ENCODE results near the gene WASHC2A. TPM values are rescaled to one million over a fixed set of nuclear protein-coding genes. Genes with fewer than 3 reads are reported as not detected.
"Not testable (repeated sequence)": the region's sequence is repeated elsewhere in the genome, so short reads cannot be mapped to it uniquely, and the experiment has no call there.

The WASHC2A gene
- total RNA-seq, 1 donor, result 35.3 TPM

DNA sequence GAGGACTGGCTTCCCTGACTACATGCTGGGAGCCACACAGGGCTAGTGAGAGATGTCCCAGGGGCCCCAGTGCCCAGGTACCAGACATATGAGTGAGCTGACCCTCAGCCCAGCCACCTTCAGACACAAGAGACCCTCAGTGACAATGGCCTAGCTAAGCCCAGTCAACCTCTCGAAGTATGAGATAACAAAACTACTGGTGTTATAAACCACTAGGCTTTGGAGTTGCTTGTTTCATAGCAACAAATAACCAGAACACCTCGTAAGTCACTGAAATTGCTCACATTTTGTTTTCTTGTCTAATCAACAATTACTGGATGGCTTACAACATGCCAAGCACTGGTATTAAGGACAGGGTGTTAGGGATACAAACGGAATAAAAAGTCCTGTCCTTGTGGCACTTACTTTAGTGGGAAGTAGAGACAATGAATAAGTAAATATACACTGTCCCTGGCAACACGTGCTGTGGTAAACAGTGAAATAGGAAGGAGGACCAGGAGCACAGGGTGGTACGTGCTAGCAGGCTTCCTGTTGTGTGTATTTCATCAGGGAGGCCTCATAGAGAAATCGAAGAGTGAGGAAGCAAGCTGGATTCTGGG, 14.9 kb upstream of the WASHC2A start:
- H3K4me1 ChIP-seq (ENCODE audit: insufficient read depth, low read length); H3K9me3 ChIP-seq (ENCODE audit: low read depth, low read length); H3K4me3 ChIP-seq (ENCODE audit: low read length); H3K27me3 ChIP-seq (ENCODE audit: insufficient read depth, low read length): not testable (repeated sequence)

DNA sequence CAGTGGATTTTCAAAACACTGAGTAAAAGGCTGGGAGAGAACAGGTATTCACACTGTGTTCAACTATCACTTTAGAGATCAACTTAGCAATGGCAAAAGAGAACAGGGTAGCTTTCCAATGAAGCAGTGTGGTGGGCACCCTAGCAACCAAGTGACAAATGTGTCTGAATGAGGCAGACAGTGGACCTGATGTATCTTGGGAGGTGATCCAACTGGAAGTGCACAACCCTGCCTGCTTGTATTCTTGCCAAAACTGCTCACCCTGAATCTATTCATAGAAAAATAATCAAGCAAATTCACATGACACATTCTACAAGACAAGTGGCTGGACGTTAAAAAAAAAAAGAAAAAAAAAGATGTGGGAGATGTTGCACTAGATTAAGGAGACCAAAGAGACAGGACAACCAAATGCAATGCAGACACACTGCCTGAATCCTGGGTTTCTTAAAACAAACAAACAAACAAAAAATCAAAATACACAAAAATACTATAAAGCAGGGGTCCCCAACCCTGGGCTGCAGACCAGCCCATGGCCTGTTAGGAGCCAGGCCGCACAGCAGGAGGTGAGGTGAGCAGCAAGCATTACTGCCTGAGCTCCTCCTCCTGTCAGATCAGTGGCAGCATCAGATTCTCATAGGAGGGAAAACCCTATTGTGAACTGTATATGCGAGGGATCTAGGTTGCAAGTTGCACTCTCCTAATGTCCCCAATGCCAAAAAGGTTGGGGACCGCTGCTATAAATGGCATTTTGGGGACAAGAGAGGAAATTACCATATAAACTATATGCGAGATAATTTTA, 12.1 kb upstream of the WASHC2A start:
- not testable (repeated sequence) for H3K4me3 ChIP-seq (ENCODE audit: low read length); H3K27me3 ChIP-seq (ENCODE audit: insufficient read depth, low read length); H3K9me3 ChIP-seq (ENCODE audit: low read depth, low read length); H3K4me1 ChIP-seq (ENCODE audit: insufficient read depth, low read length)

DNA sequence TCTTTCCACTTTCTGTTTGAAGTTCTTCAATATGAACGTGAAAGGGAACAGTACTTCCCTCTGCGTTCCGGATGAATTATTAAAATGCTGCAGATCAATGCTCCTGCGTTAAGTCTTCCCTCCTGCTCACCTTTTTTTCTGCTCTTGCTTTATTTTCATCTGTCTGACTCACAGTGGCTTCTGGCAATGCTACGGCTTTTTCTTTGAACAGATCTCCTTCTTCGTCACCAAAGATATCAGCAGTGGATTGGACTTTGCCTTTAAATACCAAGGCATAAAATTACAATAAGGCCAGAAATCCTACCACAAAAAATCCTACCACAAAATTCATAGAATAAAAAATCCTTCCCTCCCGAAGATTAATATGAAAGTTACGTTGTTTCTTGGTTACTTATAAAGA, 11.1 kb upstream of the WASHC2A start:
- not testable (repeated sequence) for H3K4me3 ChIP-seq (ENCODE audit: low read length)

DNA sequence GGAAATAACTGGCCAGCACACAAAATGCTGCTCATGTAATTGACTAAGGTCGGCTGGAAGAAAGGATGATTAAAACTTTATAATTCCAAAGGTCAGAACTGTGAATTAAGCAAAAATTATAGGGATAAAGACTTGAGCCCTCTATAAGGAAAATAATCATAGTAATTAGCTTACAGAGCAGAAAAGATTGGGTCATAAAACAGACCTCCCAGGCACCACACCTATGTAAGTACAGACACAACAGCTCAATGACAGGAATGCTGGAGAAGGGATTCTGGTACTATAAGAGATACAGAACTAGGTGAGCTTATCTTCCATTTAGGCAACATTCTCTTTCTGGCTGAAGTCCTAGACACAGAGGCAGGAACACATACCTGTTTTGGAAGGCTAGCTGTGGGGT, 9.0 kb upstream of the WASHC2A start:
- H3K4me1 ChIP-seq (ENCODE audit: insufficient read depth, low read length); H3K4me3 ChIP-seq (ENCODE audit: low read length); H3K9me3 ChIP-seq (ENCODE audit: low read depth, low read length); H3K27me3 ChIP-seq (ENCODE audit: insufficient read depth, low read length): not testable (repeated sequence)

More for the DNA sequence above, 11.1 kb upstream of the WASHC2A start:
- not testable (repeated sequence) for H3K27me3 ChIP-seq (ENCODE audit: insufficient read depth, low read length); H3K9me3 ChIP-seq (ENCODE audit: low read depth, low read length); H3K4me1 ChIP-seq (ENCODE audit: insufficient read depth, low read length)

- not testable (repeated sequence) for H3K27me3 ChIP-seq (ENCODE audit: insufficient read depth, low read length); H3K4me1 ChIP-seq (ENCODE audit: insufficient read depth, low read length); H3K4me3 ChIP-seq (ENCODE audit: low read length); H3K9me3 ChIP-seq (ENCODE audit: low read depth, low read length)
These were observed 7.8 kb upstream of the WASHC2A start for GRCh38 chr10:50059946-50060345.

DNA sequence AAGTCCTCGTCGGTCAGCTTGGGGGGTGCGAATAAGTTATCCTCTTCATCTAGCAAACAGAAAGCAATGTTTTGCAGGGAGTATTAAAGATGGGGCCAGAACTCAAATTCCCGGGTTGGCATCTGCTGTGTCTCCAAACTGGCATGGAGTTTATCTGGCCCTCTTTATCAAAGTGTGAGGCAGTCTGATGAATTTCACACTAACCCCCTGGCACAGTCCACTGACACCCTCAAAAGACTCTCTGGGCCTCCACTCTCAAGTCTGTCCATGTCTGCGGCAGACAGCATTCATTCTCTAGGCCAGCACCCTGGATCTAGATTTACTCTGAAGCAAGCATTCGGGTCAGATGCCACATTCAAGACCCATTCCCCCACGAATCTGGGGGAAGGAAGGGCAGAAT, 6.2 kb upstream of the WASHC2A start:
- H3K4me3 ChIP-seq (ENCODE audit: low read length); H3K4me1 ChIP-seq (ENCODE audit: insufficient read depth, low read length); H3K27me3 ChIP-seq (ENCODE audit: insufficient read depth, low read length); H3K9me3 ChIP-seq (ENCODE audit: low read depth, low read length): not testable (repeated sequence)

DNA sequence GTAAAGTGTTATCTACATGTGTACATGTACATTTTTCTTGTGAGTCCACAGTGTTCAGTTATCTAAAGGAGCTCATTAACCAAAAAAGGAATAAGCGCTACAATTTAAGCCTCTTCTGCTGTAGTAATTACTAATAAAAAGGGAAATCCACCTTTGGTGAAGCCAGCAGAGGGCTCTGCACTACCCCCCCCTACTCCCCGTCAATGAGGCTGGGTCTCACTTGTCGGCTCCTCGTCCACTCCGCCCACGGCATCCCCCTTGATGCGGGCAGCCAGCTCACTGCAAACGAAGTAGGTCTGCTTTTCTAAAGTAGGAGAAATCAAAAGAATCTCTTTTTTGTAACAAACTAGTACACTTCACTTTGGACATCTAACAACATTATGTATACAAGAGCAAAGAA, 4.7 kb upstream of the WASHC2A start:
- Histone ChIP-seq H3K27me3 (ENCODE audit: insufficient read depth, low read length) (no peaks in the 10 kb centered on the region), H3K9me3 (ENCODE audit: low read depth, low read length) (no peaks in the 10 kb centered on the region), H3K4me1 (ENCODE audit: insufficient read depth, low read length) (peaks cover 5% of the 10 kb centered on the region), H3K4me3 (ENCODE audit: low read length) (no peak overlapping the region)

DNA sequence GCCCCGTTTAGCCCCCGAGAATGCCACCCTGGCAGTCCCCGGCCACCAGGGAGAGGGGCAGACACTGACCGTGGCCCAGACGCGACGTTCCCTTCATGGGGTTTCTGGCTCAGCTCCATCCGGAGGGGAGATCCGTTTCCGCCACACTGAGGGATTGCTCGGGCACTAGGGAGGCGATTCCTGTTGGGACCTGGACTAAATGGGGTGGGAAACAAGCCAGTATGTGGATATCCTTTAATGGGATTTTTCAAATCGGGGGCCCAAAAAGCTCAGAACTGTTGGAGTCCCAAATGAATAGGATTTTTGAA, 552 bp downstream of the WASHC2A start:
- H3K9me3 ChIP-seq (ENCODE audit: low read depth, low read length); H3K4me1 ChIP-seq (ENCODE audit: insufficient read depth, low read length); H3K27me3 ChIP-seq (ENCODE audit: insufficient read depth, low read length): not testable (repeated sequence)
- peak overlapping the region; percentile 50 for H3K4me3 ChIP-seq (ENCODE audit: low read length)

DNA sequence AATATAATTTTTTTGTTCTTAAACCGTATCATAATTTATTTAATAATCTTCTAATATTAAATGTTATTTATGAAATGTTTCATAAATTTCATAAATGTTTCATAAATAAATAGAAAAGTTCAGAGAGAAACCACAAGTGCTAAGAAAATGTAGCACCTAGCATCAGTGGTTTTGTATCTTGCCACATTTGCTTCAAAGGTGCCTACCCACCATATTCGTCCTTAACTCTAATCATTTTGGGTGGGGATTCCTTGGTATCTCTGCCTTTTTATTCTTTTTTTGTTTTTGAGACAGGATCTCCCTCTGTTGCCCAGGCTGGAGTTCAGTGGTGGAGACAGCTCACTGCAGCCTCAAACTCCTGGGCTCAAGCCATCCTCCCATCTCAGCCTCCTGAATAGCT, 7.4 kb downstream of the WASHC2A start:
- not testable (repeated sequence) for H3K9me3 ChIP-seq (ENCODE audit: low read depth, low read length); H3K27me3 ChIP-seq (ENCODE audit: insufficient read depth, low read length)

DNA sequence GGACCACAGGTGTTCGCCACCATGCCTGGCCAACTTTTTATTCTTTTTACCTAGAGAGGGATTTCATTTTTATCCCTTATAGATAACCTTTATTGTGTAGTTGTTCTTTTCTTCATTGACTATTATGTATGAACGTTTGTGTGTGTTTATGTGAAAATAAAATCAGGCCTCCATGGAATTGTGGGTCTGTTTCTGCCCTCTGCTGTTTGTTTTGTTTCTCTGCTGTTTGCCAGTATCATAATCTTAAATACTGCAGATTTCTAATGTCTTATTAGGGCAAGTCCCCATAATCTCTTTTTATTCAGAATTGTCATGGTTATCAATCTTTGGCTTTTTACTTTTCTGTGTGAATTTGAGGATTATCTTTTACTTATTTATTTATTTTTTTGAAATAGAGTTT, 7.8 kb downstream of the WASHC2A start:
- H3K27me3 ChIP-seq (ENCODE audit: insufficient read depth, low read length); H3K4me1 ChIP-seq (ENCODE audit: insufficient read depth, low read length); H3K4me3 ChIP-seq (ENCODE audit: low read length); H3K9me3 ChIP-seq (ENCODE audit: low read depth, low read length): not testable (repeated sequence)

More for the DNA sequence above, 7.4 kb downstream of the WASHC2A start:
- not testable (repeated sequence) for H3K4me3 ChIP-seq (ENCODE audit: low read length); H3K4me1 ChIP-seq (ENCODE audit: insufficient read depth, low read length)

- not testable (repeated sequence) for H3K4me3 ChIP-seq (ENCODE audit: low read length); H3K4me1 ChIP-seq (ENCODE audit: insufficient read depth, low read length); H3K9me3 ChIP-seq (ENCODE audit: low read depth, low read length); H3K27me3 ChIP-seq (ENCODE audit: insufficient read depth, low read length)
These were observed 23.6 kb downstream of the WASHC2A start for GRCh38 chr10:50091304-50091703.

DNA sequence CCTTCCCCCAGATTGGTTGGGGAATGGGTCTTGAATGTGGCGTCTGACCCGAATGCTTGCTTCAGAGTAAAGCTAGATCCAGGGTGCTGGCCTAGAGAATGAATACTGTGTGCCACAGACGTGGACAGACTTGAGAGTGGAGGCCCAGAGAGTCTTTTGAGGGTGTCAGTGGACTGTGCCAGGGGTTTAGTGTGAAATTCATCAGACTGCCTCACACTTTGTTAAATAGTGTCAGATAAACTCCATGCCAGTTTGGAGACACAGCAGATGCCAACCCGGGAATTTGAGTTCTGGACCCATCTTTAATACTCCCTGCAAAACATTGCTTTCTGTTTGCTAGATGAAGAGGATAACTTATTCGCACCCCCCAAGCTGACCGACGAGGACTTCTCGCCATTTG, 25.2 kb downstream of the WASHC2A start:
- H3K9me3 ChIP-seq (ENCODE audit: low read depth, low read length); H3K4me1 ChIP-seq (ENCODE audit: insufficient read depth, low read length); H3K27me3 ChIP-seq (ENCODE audit: insufficient read depth, low read length); H3K4me3 ChIP-seq (ENCODE audit: low read length): not testable (repeated sequence)

DNA sequence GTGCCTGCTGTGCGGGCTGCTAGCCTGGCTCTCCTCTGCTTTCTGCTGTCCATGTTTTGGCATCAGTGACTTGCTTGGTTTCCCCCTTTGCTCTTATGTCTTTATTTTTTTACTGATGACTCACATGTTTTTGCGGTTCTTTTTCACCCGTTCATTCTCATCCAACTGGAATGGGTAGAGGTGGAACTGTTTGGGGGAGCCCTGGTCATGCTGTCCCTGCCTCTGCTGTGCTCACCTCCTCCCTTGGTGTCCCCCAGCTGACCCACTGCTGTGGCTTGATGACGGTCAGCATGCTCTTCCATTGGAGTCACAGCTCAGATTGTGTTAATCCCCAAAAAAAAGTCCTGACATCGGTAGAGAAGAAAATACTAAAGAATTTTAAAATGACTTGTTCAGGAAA, 26.9 kb downstream of the WASHC2A start:
- H3K9me3 ChIP-seq (ENCODE audit: low read depth, low read length); H3K4me3 ChIP-seq (ENCODE audit: low read length); H3K4me1 ChIP-seq (ENCODE audit: insufficient read depth, low read length); H3K27me3 ChIP-seq (ENCODE audit: insufficient read depth, low read length): not testable (repeated sequence)

DNA sequence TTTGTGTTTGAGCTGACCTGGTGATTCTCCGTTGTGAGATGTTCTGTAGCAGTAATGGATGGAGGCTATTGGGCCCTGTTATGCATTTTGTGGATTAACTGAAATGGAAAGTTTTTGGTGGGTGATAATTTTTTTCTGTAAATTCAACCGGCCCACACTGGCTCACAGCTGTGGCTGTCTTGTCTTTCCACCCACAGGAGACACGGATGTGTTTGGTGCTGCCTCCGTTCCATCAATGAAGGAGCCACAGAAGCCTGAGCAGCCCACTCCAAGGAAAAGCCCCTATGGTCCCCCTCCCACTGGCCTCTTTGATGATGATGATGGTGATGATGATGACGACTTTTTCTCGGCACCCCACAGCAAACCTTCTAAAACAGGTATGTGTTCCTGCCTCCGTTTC, 27.6 kb downstream of the WASHC2A start:
- not testable (repeated sequence) for H3K9me3 ChIP-seq (ENCODE audit: low read depth, low read length); H3K4me1 ChIP-seq (ENCODE audit: insufficient read depth, low read length); H3K4me3 ChIP-seq (ENCODE audit: low read length); H3K27me3 ChIP-seq (ENCODE audit: insufficient read depth, low read length)

DNA sequence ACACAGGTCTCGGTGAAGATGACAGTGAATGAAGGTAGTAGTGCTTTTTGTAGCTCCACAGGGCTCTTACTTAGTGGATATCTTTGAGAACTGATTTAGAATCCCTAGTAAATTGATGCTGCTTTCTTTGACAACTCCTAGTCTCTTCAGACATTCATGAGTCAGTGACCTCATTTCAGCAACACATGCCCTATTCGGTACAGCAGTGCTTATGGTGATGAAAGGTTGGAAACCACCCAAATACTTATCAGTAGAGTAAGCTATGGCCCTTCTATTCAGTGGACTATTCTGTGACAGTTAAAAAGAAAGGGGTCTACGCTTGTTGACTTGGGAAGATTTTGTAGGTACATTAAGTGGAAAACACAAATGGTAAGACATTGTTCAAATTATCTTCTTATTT, 29.0 kb downstream of the WASHC2A start:
- not testable (repeated sequence) for H3K9me3 ChIP-seq (ENCODE audit: low read depth, low read length); H3K4me3 ChIP-seq (ENCODE audit: low read length); H3K4me1 ChIP-seq (ENCODE audit: insufficient read depth, low read length); H3K27me3 ChIP-seq (ENCODE audit: insufficient read depth, low read length)

DNA sequence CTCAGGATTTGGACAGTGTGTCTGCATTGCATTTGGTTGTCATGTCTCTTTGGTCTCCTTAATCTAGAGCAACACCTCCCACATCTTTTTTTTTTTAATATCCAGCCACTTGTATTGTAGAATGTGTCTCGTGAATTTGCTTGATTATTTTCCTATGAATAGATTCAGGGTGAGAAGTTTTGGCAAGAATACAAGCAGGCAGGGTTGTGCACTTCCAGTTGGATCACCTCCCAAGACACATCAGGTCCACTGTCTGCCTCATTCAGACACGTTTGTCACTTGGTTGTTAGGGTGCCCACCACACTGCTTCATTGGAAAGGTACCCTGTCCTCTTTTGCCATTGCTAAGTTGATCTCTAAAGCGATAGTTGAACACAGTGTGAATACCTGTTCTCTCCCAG, 30.9 kb downstream of the WASHC2A start:
- not testable (repeated sequence) for H3K4me1 ChIP-seq (ENCODE audit: insufficient read depth, low read length); H3K27me3 ChIP-seq (ENCODE audit: insufficient read depth, low read length); H3K9me3 ChIP-seq (ENCODE audit: low read depth, low read length); H3K4me3 ChIP-seq (ENCODE audit: low read length)
